ENCODE data around the gene ARMC8.

The ARMC8 gene

DNA sequence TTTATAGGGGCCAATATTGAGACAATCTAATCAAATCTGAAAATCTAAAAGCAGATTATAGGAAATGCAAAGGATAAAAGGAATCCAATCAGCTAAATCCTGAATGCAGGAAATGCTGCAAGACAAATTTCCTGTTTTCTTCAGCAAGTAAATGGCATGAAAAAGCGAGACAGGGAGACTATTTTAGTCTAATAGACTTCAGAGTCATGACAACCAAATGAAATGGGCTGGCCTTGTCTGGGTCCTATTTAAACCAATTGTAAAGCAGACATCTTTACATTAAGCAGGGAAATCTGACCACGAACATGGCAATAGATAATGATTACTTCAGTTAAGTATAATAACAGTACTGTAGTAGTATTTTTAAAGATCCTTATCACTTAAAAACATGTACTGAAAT is 14.5 kb upstream of the ARMC8 start:
- Histone ChIP-seq H3K14ac (ENCODE audit: low read length) (no peak overlapping the region), H3K4me1 (ENCODE audit: control insufficient read depth in 1 of 2, insufficient read depth in 2 of 2, low read length in 2 of 2) (peaks cover 0 to 3% of the 10 kb centered on the region in 2 experiments), H3K27ac (ENCODE audit: low read depth, low read length) (no peak overlapping the region), H4K91ac (ENCODE audit: low read depth, low read length) (no peak overlapping the region), H3K18ac (ENCODE audit: low read length) (no peak overlapping the region), H2BK120ac (ENCODE audit: insufficient read depth, low read length, poor library complexity) (no peak overlapping the region), H4K12ac (ENCODE audit: low read depth, low read length) (no peak overlapping the region), H2BK12ac (ENCODE audit: low read length) (no peak overlapping the region), H3K79me2 (ENCODE audit: control insufficient read depth, insufficient read depth, low read length, poor library complexity) (peaks cover 4% of the 10 kb centered on the region), H3K9me3 (ENCODE audit: insufficient read depth, low read depth, low read length) (no peaks in the 10 kb centered on the region), H3K27me3 (ENCODE audit: insufficient read depth, low read length) (no peaks in the 10 kb centered on the region), H4K8ac (ENCODE audit: low read depth, low read length) (no peak overlapping the region), H3K9ac (ENCODE audit: low read length) (no peak overlapping the region), H3K79me1 (ENCODE audit: low read length) (peaks cover 5% of the 10 kb centered on the region), H2BK5ac (ENCODE audit: low read depth, low read length, poor library complexity) (no peak overlapping the region), H2AK5ac (ENCODE audit: low read length) (no peak overlapping the region), H3K36me3 (ENCODE audit: control insufficient read depth in 1 of 2, insufficient read depth in 2 of 2, low read length in 2 of 2) (peaks cover 12 to 16% of the 10 kb centered on the region in 2 experiments), H3K4me2 (ENCODE audit: low read length) (no peak overlapping the region), H3K23ac (ENCODE audit: low read length) (no peak overlapping the region), H3K4me3 (ENCODE audit: low read depth, low read length) (no peak overlapping the region), H3K4ac (ENCODE audit: low read depth, low read length) (no peak overlapping the region), H2AFZ (ENCODE audit: insufficient read depth, low read length, poor library complexity) (no peak overlapping the region)
- no CpG with 5 or more reads among the region's 2 CpGs for WGBS (ENCODE audit: extremely low coverage, insufficient coverage, insufficient read length)
- no peak for DNase-seq

GRCh38 chr3:138173769-138174420 is 13.2 kb upstream of the ARMC8 start:
- no peak overlapping the region for H3K27ac ChIP-seq (ENCODE audit: low read depth, low read length)
- peak overlapping the region; percentile 18 for H2BK120ac ChIP-seq (ENCODE audit: insufficient read depth, low read length, poor library complexity)
- H3K18ac ChIP-seq (ENCODE audit: low read length), result no peak overlapping the region
- peaks cover 4% of the 10 kb centered on the region for H3K79me2 ChIP-seq (ENCODE audit: control insufficient read depth, insufficient read depth, low read length, poor library complexity)
- H3K9ac ChIP-seq (ENCODE audit: low read length), result no peak overlapping the region
- H3K27me3 ChIP-seq (ENCODE audit: insufficient read depth, low read length), result no peaks in the 10 kb centered on the region
- H2AK5ac ChIP-seq (ENCODE audit: low read length), result no peak overlapping the region
- peak overlapping the region; percentile 99 for H3K14ac ChIP-seq (ENCODE audit: low read length)
- peak overlapping the region; percentile 74 for H3K4me2 ChIP-seq (ENCODE audit: low read length)
- H4K8ac ChIP-seq (ENCODE audit: low read depth, low read length), result no peak overlapping the region
- no CpG with 5 or more reads among the region's 13 CpGs for WGBS (ENCODE audit: extremely low coverage, insufficient coverage, insufficient read length)
- peaks cover 8% of the 10 kb centered on the region in 2 experiments for H3K36me3 ChIP-seq (ENCODE audit: control insufficient read depth in 1 of 2, insufficient read depth in 2 of 2, low read length in 2 of 2)
- H3K4ac ChIP-seq (ENCODE audit: low read depth, low read length), result peak overlapping the region; percentile 56
- peaks cover 5% of the 10 kb centered on the region for H3K79me1 ChIP-seq (ENCODE audit: low read length)
- H2AFZ ChIP-seq (ENCODE audit: insufficient read depth, low read length, poor library complexity), result no peak overlapping the region
- H3K4me3 ChIP-seq (ENCODE audit: low read depth, low read length), result peak overlapping the region; percentile 82
- peak in 1 of 2 donors; percentile 21 for DNase-seq
- no peak overlapping the region for H4K91ac ChIP-seq (ENCODE audit: low read depth, low read length)
- H4K12ac ChIP-seq (ENCODE audit: low read depth, low read length), result no peak overlapping the region
- H2BK5ac ChIP-seq (ENCODE audit: low read depth, low read length, poor library complexity), result no peak overlapping the region
- no peak overlapping the region for H2BK12ac ChIP-seq (ENCODE audit: low read length)
- peaks cover 0 to 3% of the 10 kb centered on the region in 2 experiments for H3K4me1 ChIP-seq (ENCODE audit: control insufficient read depth in 1 of 2, insufficient read depth in 2 of 2, low read length in 2 of 2)
- H3K9me3 ChIP-seq (ENCODE audit: insufficient read depth, low read depth, low read length), result no peaks in the 10 kb centered on the region
- H3K23ac ChIP-seq (ENCODE audit: low read length), result no peak overlapping the region

DNA sequence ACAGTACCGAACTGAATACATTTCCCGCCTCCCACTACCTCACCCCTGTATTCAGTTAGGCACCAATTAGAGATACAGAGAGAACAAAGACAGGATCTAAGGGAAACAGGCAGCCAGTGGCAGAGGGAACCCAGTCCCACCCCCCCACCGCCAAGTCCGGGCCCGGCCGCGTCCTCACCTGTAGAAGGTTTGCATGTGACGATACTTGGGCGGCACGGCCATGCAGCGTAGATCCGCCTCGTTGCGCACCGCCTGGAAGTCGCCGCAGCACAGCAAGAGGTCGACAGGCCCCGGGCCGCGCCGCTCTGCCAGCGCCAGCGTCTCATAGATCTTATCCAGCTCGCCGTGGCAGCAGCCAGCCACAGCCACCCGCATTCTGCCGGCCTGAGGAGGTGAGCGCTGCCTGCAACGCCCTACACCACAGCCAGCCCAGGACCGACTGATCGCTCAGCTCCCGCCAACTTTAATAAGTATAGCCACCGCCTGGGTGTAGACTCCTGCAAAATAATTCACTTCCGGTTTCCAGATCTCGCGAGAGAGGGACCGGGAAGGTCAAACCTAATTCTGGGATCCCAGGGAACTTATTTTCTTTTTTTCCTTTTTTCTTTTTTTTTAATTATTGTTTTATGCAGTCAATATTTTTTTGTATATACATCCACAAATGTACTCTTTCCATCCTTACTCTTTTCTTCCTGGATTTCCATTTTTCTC is 12.5 kb upstream of the ARMC8 start, which contains the start of gene DBR1:
Gene DBR1 (minus strand): TSS at position 501 of the 711 bp plus-strand sequence. CDS start 126 bp downstream, at position 375.
- Histone ChIP-seq H2AFZ (ENCODE audit: insufficient read depth, low read length, poor library complexity) (peak within 1 kb of the TSS; percentile 93), H3K18ac (ENCODE audit: low read length) (peak within 1 kb of the TSS; percentile 94), H3K4me1 (ENCODE audit: control insufficient read depth in 1 of 2, insufficient read depth in 2 of 2, low read length in 2 of 2) (peaks cover 0 to 3% of the 10 kb centered on the region in 2 experiments), H3K23ac (ENCODE audit: low read length) (no peak within 1 kb of the TSS), H3K9me3 (ENCODE audit: insufficient read depth, low read depth, low read length) (no peaks in the 10 kb centered on the region), H4K91ac (ENCODE audit: low read depth, low read length) (peak within 1 kb of the TSS; percentile 98), H3K4me3 (ENCODE audit: low read depth, low read length) (peak within 1 kb of the TSS; percentile 82), H3K4ac (ENCODE audit: low read depth, low read length) (peak within 1 kb of the TSS; percentile 96), H2AK5ac (ENCODE audit: low read length) (no peak within 1 kb of the TSS), H2BK120ac (ENCODE audit: insufficient read depth, low read length, poor library complexity) (peak within 1 kb of the TSS; percentile 18), H3K27me3 (ENCODE audit: insufficient read depth, low read length) (no peaks in the 10 kb centered on the region), H3K4me2 (ENCODE audit: low read length) (peak within 1 kb of the TSS; percentile 74), H3K9ac (ENCODE audit: low read length) (peak within 1 kb of the TSS; percentile 73), H3K14ac (ENCODE audit: low read length) (peak within 1 kb of the TSS; percentile 99), H2BK5ac (ENCODE audit: low read depth, low read length, poor library complexity) (peak within 1 kb of the TSS; percentile 92), H2BK12ac (ENCODE audit: low read length) (no peak within 1 kb of the TSS), H3K27ac (ENCODE audit: low read depth, low read length) (peak within 1 kb of the TSS; percentile 30), H4K12ac (ENCODE audit: low read depth, low read length) (peak within 1 kb of the TSS; percentile 97), H3K36me3 (ENCODE audit: control insufficient read depth in 1 of 2, insufficient read depth in 2 of 2, low read length in 2 of 2) (peaks cover 5 to 6% of the 10 kb centered on the region in 2 experiments), H4K8ac (ENCODE audit: low read depth, low read length) (peak within 1 kb of the TSS; percentile 99), H3K79me1 (ENCODE audit: low read length) (peaks cover 5% of the 10 kb centered on the region), H3K79me2 (ENCODE audit: control insufficient read depth, insufficient read depth, low read length, poor library complexity) (peaks cover 4% of the 10 kb centered on the region)
- no CpG with 5 or more reads among the region's 38 CpGs for WGBS (ENCODE audit: extremely low coverage, insufficient coverage, insufficient read length)
- DNase-seq, result peak; percentile 75 to 89

DNA sequence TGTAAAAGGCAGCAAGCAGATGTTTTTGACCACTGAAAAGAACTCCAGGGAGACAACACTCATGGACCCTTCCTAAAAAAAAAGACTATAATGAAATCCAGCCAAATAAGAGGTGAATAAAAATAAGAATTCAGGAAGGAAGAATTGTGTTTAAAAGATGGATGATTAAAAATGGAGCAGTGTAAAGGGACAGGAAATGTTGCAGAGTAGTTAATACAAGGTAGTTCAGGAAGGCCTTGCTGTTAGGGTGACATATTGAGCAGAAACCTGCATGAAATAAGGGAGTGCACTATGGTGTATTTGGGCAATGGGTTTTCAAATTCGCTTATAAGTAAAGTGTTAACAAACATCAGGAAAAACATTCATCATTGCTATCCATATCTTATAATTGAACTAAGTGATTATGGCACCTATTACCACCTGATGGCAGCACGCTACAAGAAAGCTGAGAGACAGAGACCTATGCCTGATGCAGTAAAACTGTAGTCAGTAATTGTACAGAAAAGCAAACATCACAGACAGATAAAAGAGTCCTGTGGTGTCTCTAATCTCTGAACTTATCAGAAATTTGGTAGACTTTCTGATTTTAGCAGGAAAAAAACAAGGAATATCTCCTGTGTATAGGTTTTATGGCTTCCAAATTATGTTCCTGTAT is 6.6 kb upstream of the ARMC8 start:
- H3K79me2 ChIP-seq (ENCODE audit: control insufficient read depth, insufficient read depth, low read length, poor library complexity), result no peaks in the 10 kb centered on the region
- H3K27me3 ChIP-seq (ENCODE audit: insufficient read depth, low read length), result no peaks in the 10 kb centered on the region
- H4K91ac ChIP-seq (ENCODE audit: low read depth, low read length), result no peak overlapping the region
- no peak overlapping the region for H3K4me3 ChIP-seq (ENCODE audit: low read depth, low read length)
- no peak overlapping the region for H4K8ac ChIP-seq (ENCODE audit: low read depth, low read length)
- no peak overlapping the region for H2BK120ac ChIP-seq (ENCODE audit: insufficient read depth, low read length, poor library complexity)
- H2BK5ac ChIP-seq (ENCODE audit: low read depth, low read length, poor library complexity), result no peak overlapping the region
- H3K18ac ChIP-seq (ENCODE audit: low read length), result no peak overlapping the region
- DNase-seq, result peak; percentile 27 to 47
- WGBS (ENCODE audit: extremely low coverage, insufficient coverage, insufficient read length), result no CpG with 5 or more reads among the region's 2 CpGs
- H3K9ac ChIP-seq (ENCODE audit: low read length), result no peak overlapping the region
- H4K12ac ChIP-seq (ENCODE audit: low read depth, low read length), result no peak overlapping the region
- H3K4me1 ChIP-seq (ENCODE audit: control insufficient read depth in 1 of 2, insufficient read depth in 2 of 2, low read length in 2 of 2), result no peaks in the 10 kb centered on the region
- no peak overlapping the region for H3K27ac ChIP-seq (ENCODE audit: low read depth, low read length)
- no peak overlapping the region for H2AK5ac ChIP-seq (ENCODE audit: low read length)
- H3K36me3 ChIP-seq (ENCODE audit: control insufficient read depth in 1 of 2, insufficient read depth in 2 of 2, low read length in 2 of 2), result no peaks in the 10 kb centered on the region
- H3K14ac ChIP-seq (ENCODE audit: low read length), result no peak overlapping the region
- H3K4me2 ChIP-seq (ENCODE audit: low read length), result no peak overlapping the region
- H3K9me3 ChIP-seq (ENCODE audit: insufficient read depth, low read depth, low read length), result no peaks in the 10 kb centered on the region
- H3K23ac ChIP-seq (ENCODE audit: low read length), result no peak overlapping the region
- H2AFZ ChIP-seq (ENCODE audit: insufficient read depth, low read length, poor library complexity), result no peak overlapping the region
- H3K4ac ChIP-seq (ENCODE audit: low read depth, low read length), result no peak overlapping the region
- no peaks in the 10 kb centered on the region for H3K79me1 ChIP-seq (ENCODE audit: low read length)
- H2BK12ac ChIP-seq (ENCODE audit: low read length), result no peak overlapping the region

Measured in trophoblast cell (in vitro differentiated cells and primary cell).